NCI-H2107 treated with DMSO at 0.1 percent for 48 hours (cell line): Measurements from ENCODE around the gene EVPL.
"Not testable (repeated sequence)": the region's sequence is repeated elsewhere in the genome, so short reads cannot be mapped to it uniquely, and the experiment has no call there.

ENCODE experiments used
- DNase-seq: peaks from one replicate; lab custom pipeline; 2025; ENCODE audit not compliant: unreplicated experiment; lab: John Stamatoyannopoulos, UW

The EVPL gene

DNA sequence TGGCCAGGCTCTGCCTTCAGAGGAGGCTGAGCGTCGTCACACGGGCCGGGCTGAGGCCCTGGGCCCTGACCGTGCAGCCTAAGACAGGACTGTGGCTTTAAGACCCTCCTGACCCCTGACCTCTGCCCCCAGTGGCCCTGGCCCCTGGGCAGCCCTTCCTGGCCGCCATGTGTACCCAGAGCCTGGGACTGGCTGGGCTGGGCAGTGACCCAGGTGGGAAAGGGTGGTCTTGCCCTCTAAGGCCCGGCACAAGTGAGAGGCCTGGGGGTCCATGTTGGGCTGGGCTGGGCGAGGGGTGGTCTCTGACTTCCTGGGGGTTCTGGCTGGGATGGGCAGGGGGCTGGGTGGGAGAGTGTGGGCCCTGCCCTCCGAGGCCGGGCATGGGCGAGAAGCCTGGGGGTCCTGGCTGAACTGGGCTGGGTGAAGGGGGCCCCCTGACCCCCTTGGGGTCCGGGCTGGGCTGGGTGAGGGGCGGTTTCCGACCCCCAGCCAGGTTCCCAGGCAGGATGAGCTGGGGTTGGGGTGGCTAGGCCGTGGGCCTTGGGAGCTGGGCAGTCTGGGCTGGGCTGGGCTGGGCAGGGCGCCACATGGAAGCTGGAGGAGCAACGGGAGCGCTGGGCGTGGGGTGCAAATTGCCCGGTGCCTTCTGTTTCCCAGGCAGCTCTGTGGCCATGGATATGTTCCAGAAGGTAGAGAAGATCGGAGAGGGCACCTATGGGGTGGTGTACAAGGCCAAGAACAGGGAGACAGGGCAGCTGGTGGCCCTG lies 26.2 kb downstream of the EVPL start, which contains the start of gene CDK3:
Gene CDK3 (plus strand): TSS at position 101 of the 767 bp plus-strand sequence. CDS start 571 bp downstream, at position 672.
- DNase-seq: no peak

DNA sequence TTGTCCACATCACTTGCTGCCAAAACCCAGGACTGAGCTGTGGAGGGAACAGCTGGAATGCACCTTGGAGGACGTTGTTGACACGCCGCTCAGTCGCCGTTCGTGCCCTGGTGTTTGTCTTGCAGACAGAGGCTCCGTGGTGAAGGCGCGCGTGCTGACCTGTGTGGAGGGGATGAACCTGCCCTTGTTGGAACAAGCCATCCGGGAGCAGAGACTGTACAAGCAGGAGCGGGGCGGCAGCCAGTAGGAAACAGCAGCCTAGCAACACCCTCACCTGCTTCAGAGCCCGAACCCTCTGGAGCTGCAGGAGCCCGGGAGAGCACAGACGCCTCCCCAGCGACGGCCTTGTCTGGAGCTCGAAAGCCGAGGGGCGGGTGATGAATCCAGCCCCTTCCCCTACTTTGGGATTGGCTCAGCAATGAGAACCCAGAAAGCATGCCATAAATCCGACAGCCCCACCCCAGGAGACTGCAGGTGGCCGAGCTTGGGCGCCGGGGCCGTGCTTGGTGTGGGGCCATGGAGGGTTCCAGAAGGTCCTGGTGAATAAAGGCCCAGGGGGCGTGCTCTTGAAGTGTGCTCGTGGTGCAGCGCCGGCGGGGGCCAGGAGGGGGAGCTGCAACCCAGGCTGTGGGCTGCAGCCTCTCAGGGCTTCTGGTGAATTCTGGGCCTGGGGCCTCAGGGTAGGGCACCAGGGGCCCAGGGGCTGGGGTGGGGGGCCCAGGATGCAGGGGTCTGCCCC lies 26.9 kb downstream of the EVPL start:
- DNase-seq: no peak

DNA sequence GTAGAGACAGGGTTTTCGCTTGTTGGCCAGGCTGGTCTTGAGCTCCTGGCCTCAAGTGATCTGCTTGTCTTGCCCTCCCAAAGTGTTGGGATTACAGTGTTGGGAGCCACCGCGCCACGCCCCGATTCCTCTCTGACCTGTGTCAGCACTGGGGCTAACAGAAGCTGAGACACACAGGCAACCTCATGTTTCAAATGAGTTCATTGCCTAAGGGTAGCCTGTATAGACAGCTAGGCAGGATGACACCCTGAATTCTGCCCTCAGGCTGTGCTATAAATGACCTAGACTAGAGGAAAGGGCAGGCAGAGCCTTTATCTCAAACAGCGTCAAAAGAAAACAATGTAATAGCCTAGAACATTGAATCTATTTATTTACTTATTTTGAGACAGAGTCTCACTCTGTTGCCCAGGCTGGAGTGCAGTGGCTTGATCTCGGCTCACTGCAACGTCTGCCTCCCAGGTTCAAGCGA lies 28.7 kb downstream of the EVPL start:
- no peak for DNase-seq

DNA sequence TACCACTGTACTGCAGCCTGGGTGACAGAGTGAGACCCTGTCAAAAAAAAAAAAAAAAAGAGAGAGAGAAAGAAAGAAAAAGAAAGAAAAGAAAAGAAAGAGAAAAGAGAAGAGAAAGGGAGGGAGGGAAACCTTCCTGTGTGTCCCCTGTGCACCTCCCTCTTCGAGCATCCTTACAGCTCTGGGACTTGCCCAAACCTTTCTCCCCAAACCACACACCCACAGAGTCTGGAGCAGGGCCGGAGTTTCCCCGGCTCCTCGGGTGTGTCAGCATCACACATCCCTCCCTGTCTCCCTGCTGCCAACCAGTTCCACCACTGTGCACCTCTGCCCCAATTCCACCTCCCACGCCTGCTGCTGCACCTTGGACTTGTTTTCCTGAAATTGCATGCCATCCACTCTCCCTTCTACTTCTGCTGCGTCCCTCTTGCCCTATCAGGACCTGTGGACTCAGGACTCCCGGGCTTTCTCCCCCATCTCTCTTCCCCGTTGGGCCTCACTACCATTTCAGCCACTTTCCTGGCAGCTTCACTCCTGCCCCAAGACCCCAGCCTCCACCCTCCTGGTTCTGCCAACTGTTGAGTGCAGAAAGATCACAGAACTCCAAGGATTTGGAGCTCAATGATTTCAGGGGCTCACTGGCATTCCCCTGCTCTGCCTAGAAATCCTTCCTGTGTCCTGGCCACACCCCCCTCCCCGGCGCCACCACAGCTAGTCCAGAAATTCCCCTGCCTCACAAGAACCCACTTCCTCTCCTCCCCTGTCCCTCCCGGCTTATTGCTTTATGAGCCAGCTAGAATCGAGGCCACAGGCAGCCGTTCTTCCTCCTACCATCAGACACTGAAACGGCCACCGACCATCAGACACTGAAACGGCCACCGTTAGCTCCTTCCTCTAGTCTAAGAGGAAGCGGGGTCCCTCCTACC lies 30.2 kb downstream of the EVPL start:
- DNase-seq: no peak

DNA sequence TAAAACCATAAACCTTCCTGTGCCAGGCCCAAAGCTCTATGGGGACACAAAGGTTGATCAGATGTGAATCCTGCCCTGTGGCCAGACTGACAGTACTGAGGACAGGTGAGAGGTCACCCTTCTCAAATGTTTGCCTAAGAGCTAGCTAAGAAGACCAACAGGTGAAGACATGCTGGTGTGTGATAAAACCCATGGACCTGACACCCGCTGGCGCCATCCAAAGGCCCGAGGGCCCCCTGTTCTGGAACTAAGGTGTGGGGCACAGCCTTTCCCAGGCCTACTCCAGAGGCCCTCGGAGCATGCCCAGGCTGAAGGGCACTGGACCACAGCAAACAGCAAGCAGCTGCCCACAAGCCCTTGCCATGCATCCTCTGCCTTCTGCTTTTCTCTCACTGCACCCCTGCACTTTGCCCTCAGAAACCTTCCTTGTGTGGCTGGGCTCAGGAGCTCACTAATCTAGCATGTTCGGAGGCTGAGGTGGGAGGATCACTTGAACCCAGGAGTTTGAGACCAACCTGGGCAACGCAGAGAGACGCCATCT lies 31.7 kb downstream of the EVPL start:
- DNase-seq: no peak

DNA sequence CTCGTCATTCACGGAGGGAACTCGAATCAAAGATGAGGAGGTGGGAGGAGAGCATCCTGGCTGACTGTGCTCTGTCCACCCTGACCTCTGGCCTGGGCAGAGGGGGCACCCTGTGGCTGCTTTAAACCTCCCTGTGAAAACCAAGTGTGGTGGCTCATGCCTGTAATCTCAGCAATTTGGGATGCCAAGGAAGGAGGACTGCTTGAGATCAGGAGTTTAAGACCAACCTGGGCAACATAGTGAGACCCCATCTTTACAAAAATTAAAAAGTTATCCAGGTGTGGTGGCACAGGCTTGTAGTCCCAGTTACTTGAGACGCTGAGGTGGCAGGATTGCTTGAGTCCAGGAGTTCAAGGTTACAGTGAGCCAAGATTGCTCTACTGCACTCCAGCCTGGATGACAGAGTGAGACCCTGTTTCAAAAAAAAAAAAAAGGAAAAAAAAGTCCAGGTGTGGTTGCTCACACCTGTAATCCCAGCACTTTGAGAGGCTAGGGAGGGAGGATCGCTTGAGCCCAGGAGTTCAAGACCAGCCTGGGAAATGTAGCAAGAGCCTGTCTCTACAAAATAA lies 32.2 kb downstream of the EVPL start:
- no peak for DNase-seq

DNA sequence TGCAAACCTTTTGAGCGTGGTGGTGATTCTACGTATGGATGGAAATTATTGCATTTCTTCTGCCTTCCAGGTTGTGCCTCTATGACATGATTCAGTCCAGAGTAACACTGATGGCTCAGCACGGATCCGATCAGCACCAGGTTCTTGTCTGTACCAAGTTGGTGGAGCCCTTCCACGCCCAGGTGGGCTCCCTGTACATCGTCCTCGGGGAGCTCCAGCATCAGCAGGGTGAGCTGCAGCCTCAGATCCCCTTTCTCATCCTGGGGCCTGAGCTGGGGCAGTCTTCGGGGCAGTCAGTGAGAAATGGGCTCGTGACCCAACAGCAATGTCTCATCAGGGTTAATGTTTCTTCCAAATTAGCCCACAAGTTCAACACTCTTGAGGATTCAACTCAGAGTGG lies 35.7 kb downstream of the EVPL start:
- no peak for DNase-seq

DNA sequence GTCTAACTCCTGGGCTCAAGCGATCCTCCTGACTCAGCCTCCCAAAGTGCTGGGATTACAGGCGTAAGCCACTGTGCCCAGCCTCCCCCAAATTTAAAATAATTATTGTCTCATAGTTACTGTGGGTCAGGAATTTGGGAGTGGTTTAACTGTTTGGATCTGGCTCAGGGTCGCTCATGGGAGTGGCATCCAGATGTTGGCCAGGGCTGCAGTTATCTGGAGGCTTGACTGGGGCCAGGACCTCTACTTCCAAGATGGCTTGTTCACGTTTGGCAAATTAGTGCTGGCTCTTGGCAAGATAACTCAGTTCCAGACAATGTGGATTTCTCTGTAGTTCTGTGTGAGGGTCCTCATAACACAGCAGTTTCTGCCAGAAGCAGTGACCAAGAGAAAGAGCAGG lies 40.1 kb downstream of the EVPL start:
- no peak for DNase-seq

DNA sequence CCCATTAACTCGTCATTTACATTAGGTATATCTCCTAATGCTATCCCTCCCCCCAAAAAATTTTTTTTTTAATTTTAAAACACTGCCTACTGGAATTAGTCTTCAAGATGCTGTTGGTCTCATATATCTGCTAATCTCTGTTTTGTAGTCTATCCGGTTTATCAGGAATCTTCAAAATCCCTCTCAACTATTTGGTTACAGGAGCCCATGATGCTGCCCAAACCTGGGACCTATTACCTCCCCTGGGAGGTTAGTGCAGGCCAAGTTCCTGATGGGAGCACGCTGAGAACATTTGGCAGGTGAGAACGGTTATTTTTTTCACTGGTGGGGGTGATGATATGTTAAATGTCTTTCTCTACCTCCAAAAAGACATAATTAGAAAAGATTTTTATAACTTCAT lies 41.1 kb downstream of the EVPL start:
- DNase-seq: no peak

DNA sequence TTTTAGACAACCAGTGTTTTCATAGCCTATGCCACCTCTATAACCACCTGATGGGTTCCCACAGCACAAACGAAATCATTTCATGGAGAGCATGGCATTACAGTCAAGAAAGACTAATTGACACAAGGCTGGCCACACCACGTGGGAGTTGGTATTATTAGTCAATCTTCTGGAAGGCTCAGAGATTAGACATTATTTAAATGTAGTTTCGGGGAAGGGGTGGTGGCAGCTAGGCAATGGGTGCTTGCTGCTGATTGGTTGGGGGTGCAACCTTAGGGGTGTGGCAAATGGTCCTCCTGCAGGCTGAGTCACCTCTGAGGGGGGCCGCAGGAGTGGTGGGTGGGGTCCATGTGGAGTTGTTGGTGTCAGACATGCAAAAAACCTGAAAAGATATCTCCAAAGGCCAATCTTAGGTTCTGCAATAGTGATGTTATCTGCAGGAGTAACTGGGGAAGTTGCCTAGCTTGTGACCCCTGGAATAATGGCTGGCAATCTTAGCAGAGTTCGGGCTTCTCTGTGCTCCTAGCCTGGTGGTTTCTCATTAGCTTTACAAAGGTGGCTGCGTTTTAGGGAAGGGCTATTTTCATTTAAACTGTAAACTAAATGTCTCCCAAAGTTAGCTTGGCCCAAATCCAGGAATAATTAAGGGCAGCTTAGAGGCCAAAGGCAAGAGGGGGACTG lies 43.5 kb downstream of the EVPL start:
- DNase-seq: no peak

DNA sequence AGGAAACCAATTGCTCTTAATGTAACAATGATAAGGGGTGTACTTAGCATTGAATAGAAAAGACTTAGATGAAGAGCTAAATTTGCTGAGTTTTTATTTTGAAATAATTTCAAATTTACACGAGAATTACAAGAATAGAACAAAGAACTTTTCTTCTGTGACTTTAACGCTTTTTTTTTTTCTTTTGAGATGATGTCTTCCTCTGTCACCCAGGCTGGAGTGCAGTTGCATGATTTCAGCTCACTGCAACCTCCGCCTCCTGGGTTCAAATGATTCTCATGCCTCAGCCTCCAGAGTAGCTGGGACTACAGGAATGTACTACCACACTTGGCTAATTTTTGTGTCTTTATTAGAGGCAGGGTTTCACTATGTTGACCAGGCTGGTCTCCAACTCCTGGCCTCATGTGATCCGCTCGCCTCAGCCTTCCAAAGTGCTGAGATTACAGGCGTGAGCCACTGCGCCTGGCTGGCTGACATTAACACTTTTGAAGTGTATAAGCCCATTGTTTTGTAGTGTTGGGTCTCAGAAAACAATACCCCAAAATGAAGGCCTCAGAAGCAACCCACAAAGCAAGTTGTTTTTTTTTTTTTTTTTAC lies 46.0 kb downstream of the EVPL start:
- DNase-seq: no peak

DNA sequence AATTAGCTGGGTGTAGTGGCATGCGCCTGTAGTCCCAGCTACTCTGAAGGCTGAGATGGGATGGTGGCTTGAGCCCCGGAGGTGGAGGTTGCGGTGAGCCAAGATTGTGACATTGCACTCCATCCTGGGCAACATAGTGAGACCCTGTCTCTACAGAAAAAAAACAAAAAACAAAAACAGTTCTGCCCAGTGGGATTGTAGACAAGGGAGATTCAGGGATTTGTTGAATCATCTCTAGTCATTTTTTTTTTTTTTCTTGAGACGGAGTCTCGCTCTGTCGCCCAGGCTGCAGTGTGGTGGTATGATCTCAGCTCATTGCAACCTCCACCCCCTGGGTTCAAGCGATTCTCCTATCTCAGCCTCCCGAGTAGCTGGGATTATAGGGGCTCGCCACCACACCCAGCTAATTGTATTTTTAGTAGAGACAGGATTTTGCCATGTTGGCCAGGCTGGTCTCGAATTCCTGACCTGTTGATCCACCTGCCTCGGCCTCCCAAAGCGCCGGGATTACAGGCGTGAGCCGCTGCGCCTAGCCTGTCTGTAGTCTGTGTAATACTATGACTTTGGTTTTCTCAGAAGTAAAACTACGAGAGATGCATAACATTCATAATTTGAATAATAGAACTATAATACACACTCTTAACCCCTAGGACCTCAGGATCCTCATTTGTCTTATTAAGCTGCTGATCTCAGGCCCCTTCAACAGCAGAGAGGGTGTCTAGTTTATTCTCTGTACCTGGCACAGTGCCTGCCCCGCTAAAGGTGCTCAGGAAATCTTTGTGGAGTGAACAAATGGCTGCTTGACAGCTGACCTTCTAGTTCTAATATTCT lies 46.7 kb downstream of the EVPL start:
- DNase-seq: no peak

DNA sequence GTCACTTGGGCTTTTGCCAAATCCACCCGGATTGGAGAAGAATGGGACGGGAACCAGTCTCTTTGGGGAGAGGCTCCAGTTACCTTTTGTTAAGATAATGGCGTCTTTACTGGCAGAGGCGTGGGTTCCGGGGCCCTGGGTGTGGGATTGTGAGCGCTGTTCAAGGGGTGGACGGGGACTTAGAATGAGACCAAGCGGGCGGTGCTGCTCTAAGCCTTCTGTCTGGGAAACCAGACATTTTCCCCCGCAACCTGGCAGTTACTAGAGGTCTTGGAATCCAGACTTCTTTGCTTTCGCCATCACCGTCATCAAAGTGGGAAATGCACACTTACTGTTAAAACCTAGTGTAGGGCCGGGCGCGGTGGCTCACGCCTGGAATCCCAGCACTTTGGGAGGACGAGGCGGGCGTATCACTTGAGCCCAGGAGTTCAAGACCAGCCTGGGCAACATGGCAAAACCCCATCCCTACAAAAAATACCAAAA lies 47.4 kb downstream of the EVPL start:
- DNase-seq: no peak

DNA sequence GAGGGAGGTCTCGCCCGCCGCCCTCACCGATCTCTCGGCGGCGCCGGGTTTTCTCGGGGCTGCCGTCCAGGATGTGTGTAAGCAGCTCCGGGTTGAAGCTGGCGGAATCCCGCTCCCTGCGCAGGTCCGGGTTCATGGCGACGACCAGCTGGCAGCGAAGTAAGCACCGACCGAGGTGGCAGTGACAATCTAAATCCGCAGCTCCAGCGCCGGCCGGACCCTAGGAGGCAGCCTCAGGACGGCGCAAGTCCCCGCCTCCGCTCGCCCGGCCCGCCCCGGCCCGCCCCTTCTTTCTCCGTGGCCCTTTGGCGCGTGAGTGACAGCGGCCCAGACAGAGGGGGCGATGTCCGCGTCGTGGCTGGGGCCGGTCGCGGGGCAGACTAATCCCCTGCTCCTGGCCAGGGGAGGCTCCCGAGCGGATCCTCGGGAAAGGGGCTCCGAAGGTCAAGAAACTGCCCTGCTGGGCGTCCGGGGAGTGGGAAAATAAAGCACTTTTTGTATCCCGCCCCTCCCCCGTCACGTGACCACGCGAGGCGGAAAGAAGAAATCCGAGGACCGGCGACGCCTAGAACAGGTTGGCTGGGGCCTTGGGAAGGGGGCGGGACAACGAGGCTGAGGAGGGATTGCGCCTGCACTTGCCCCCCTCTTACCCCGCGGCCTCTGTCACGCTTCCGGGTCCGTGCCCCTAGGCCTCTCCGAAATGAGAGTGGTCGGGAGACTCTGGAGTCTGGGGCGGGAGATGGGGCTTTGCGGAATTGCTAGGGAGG lies 48.0 kb downstream of the EVPL start, which contains the start of the genes ACOX1 and TEN1:
Gene ACOX1 (minus strand): TSS at position 229 of the 767 bp plus-strand sequence. CDS start 93 bp downstream, at position 136.
Gene TEN1 (plus strand): TSS at position 303 of the 767 bp plus-strand sequence. CDS start 6,953 bp downstream, outside the sequence.
- DNase-seq: peak; percentile 92

DNA sequence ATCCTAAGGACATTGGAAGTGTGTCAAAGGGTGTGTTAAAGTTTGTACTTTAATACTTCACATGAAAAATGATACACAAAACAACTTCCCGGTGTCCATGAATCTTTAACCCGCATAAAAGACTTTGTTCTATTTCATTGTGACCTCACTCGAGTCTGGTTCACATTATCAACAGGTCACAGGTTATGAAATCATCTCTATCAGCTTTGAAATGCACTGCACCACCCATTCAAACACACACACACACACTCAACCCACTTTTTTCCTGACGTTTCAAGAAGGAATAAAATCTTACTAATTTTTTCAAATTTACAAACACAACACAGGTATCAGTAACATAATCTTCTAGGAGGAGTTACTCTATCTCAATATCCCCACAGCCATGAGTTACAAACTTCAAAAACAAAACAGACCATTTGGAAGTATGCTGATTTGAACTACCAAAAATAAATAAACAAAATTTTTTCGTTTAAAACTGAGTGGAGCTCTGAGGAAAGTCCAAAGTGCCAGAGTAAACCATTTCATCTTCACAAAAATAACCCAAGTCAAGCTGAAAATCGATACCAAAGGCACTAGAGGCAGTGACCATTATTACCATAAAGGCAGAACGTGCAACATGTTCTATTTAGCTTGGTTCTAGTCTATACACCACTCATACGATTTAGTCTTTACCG lies 50.8 kb downstream of the EVPL start:
- no peak for DNase-seq

DNA sequence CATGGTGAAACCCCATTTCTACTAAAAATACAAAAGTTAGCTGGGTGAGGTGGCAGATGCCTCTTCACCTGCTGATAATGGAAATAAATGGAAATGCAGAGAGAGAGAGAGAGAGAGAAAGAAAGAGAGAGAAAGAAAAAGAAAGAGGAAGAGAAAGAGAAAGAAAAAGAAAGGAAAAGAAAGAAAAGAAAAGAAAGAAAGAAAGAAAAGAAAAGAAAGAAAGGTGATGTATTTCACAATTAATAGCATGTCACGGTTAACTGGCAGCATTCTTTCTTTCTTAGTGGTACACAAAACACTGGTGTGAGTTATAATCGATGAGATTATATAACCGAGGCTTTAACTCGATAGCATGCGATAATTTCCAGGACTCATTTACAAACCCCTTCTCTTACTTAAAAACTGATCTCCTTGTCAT lies 51.3 kb downstream of the EVPL start:
- DNase-seq: no peak

DNA sequence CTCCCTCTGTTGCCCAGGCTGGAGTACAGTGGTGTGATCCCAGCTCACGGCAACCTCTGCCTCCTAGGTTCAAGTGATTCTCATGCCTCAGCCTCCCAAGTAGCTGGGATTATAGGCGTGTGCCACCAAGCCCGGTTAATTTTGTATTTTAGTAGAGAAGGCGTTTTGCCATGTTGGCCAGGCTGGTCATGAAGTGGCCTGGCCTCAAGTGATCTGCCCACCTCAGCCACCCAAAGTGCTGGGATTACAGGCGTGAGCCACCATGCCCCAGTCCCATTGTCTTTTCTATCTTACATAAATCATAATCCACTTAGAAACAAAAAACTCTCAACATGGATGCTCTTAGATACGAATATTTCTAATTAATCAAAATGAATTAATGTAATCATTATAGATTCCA lies 51.9 kb downstream of the EVPL start:
- not testable (repeated sequence) for DNase-seq
